Stimulated activated naive CD4-positive, alpha-beta T cell treated with Interleukin-2 at 50 U/mL for 16 hours (primary cell): ENCODE results near the gene SSTR4.
"Not testable (repeated sequence)": the region's sequence is repeated elsewhere in the genome, so short reads cannot be mapped to it uniquely, and the experiment has no call there.

ENCODE experiments used
- DNase-seq: peaks from one replicate; lab custom pipeline; 2025; lab: John Stamatoyannopoulos, UW

Gene SSTR4, protein sequence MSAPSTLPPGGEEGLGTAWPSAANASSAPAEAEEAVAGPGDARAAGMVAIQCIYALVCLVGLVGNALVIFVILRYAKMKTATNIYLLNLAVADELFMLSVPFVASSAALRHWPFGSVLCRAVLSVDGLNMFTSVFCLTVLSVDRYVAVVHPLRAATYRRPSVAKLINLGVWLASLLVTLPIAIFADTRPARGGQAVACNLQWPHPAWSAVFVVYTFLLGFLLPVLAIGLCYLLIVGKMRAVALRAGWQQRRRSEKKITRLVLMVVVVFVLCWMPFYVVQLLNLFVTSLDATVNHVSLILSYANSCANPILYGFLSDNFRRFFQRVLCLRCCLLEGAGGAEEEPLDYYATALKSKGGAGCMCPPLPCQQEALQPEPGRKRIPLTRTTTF

DNA sequence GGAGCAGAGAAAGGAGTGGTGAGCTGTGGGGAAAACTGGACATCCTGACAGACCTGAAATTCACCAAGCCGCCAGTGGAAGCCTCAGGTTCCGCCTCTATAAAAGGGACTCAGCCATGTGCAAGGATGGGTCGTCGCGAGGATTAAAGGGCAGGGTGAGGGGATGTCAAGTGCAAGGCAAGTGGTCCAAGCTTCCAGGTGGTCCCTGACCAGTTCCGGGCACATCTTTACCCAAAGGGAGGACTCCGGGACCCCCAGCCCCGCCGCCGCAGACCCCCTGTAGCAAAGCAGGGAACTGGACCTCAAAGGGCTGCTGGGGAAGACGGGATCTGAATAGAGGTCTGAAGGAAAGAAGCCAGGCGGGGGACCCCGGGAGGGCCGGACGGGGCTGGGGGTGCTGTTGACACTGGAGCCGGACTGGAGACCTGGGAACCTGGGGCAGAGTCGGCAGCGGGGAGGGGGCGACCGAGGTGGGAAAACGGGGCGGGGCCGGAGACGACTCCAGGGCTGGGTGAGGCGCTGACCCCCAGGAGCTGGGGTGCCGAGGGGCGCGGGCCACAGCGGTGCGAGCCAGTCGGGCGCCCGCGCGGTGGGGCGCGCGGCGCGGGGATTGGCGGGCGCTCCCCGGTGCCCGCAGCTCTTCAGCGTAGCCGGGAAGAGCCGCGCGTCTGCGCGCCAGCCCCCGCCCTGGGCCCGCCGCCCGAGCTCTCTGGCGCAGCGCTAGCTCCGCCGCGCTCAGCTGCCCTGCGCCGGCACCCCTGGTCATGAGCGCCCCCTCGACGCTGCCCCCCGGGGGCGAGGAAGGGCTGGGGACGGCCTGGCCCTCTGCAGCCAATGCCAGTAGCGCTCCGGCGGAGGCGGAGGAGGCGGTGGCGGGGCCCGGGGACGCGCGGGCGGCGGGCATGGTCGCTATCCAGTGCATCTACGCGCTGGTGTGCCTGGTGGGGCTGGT is at the start of gene SSTR4:
SSTR4 (plus strand) TSS at position 592 of the 951 bp plus-strand sequence; CDS start at position 764, 172 bp downstream.
- no peak for DNase-seq

DNA sequence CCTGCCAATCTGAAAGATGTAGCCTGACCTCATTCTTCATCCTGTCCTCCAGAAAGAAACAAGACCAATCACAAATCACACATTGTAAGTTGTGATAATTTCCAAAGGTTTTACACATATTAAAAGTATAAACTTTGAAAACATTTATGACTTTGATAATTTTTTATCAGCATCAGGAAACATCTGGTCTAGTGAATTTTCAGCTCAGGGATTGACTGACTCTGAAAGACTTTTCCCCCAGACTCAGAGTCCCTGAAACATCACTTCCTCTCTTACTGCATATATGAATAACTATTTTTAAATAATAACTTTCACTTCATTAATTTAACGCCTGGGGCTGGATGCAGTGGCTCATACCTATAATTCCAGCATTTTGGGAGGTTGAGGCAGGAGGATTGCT is 48.5 kb upstream of the SSTR4 start:
- DNase-seq: no peak

DNA sequence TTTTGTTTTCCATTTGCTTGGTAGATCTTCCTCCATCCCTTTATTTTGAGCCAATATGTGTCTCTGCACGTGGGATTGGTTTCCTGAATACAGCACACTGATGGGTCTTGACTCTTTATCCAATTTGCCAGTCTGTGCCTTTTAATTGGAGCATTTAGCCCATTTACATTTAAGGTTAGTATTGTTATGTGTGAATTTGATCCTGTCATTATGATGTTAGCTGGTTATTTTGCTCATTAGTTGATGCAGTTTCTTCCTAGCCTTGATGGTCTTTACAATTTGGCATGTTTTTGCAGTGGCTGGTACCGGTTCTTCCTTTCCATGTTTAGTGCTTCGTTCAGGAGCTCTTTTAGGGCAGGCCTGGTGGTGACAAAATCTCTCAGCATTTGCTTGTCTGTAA is 43.7 kb upstream of the SSTR4 start:
- DNase-seq: not testable (repeated sequence)

DNA sequence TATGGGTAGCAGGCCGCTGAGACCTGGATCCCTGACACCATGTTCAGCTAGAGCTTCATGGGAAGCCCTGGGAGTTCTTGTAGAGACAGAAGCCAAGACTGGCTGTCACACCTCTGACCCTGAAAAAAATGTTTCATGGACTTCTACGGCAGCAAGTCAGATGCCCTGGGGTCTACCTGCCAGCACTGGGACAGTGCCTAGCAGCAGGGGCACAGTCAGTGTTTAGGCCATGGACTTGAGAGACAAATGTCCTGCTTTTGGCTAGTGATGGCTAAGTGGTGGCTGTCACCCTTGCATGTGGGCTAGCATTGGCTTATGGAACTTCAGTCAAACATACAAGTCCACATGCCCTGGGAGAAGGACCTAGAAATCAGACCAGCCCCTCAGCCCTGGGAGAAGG is 41.3 kb upstream of the SSTR4 start:
- no peak for DNase-seq

DNA sequence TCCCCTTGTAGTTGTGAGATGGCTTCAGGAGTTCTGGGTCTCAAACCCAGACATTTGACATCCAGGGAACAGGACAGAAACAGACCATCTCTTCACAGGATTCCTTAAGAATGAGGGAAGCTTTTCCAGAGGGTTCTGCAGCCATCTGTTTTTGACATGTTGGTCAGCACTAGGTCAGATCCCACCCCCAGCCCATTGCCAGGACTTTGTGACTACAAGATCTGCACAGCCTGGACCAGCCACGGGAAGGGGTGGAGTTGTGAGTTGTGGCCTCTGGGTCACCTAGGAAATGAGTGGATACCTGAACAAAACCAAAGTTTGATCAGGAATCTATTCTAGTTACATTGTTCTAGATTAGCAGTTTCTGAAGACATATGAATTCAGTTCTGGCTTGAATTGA is 39.2 kb upstream of the SSTR4 start:
- no peak for DNase-seq

DNA sequence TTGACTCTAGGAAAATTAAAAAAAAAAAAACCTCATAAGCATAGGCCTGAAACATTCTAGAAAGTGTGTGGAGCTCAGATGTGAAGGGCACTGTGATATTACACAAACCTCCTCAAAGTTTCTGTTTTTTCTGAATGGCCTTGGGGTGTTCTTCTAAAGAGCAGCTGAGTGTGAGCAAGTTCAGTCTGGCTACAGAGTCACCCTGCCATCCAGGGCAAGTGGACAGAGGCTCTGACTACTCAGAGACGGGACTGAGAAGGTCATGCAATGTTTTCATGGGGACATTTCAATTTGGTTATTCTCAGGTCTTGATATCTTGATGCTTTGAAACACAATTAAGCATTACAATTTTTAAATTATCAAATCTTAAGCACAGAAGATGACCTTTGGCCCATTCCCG is 36.6 kb upstream of the SSTR4 start:
- no peak for DNase-seq

DNA sequence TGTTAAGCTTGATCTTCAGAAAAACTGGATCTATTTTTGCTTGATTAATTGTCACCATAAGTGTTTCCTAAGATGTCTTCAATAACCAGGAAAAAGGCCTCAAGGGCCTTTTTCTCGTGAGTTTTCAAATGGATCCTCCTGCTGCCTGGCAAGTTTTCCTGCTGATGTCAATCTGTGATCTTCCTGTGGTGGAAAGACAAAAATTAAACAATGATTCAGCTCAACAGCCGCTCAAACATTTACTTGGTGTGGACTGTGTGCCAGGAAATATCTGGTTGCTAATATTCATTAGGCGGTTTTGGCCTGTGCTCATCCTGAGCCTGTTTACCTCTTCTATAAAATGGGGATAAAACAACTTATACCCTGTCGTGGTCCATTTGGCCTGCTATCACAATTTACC is 35.4 kb upstream of the SSTR4 start:
- no peak for DNase-seq

DNA sequence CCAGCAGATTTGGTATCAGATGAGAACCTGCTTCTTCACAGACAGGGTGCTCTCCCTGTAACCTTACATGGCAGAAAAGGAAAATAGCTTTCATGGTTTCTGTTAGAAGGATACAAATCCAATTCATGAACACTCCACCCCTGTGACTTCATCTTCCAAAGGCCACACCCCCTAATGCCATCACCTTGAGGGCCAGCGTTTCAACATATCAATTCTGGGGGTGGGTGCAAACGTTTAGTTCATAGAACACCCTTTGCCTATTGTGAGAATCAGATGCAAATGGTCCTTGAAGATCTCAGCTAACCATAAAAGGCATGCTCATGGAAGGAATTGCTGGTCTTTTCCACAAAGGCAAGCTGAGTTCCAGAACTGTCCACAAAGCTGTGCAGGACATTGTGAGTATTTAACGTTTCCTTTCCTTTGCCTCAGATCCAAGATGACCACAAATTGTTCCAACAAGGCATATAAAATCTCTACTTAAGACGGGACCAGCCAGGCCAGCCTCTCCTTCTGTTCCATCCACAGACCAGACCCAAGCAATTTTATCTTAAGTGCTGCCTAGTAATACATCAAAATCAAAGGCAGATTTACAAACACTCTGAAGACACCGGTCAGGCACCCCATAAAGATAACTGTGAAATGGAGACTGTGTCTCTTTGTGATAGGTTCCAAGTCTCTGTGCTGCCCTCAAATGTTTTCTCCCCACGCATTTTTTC is 34.7 kb upstream of the SSTR4 start:
- no peak for DNase-seq

DNA sequence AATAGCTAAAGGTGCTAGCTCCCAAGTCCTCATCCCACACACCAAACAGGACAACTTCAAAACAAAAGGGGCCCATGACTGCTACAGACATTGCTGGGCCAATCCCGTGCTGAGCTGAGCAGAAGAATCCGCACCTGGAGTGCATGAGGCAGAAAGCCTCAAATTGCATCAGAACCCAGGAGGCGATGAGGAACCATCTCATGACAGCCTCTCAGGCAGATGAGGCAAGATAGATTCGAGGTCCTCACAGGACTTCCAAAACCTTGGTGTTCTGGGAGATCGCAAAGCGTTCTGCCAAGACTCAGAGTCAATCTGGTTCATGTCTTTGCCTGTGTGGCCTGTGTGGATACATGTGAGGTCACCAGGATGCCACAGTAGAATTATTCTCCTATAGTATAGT is 32.8 kb upstream of the SSTR4 start:
- DNase-seq: no peak

DNA sequence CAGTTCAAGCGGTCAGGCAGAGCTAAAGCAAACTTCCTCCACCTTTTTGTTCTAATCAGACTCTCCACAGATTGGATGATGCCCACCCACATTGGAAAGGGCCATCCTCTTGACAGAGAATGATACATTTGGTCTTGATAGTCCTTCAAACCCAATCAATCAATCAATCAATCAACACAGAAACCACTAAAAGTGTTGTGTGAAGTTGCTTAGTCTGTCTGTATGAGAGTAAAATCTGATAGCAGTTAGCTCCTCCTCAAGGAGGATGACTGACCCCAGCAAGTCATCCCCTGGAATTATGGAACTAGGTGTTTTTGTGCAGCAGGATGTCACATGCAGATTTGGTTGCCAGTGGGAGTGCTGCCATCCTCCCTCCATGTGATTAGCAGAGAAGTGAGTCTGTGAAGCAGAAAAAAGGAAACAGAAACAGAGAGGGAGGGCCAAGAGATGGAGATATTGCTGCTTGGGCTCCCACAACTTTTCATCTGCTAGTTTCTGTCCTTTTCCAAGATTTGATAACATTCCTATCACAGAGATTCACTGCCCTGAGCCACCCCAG is 32.0 kb upstream of the SSTR4 start:
- DNase-seq: no peak

DNA sequence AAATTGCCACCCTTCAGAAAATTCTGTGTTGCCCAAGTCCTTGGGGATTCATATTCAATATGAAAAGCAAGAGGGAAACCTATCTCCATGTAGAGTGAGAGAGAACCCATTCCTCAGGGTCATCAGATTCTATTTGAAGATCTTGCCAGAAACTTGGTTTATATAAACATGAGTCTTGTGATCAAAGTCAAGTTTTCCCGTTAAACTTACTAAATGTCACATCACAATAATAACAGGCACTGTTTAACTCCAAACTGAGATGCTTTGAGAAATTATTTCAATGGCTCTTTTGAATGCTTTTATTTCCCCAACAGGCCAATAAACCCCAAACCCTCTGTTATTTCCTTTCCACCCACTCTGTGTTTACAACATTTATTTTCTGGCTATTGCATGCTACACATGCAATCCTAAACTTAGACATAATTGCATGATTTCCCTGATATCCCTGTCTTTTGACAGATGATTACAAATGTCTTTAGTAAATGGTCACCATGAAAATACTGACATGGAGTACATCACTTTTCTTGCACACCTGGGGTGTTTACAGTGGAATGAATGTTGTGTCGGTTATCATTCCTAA is 31.1 kb upstream of the SSTR4 start:
- no peak for DNase-seq

DNA sequence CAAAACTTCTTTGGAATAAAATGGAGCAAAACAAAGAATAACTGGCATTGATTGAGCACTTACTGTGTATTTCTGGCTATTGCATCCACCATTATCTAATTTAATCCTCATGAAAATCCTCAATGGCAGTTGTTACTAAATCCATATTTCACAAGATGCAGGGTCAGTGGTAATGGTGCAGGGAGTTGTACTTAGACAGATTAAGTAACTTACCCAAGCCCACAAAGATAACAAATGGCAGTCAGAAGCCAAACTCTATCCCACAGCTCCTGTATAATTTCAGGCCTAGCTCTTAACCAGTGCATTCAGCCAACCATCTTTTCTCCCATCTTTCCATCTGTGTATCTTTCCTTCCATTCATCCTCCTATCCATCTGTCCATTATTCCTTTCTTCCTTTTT is 29.3 kb upstream of the SSTR4 start:
- no peak for DNase-seq

DNA sequence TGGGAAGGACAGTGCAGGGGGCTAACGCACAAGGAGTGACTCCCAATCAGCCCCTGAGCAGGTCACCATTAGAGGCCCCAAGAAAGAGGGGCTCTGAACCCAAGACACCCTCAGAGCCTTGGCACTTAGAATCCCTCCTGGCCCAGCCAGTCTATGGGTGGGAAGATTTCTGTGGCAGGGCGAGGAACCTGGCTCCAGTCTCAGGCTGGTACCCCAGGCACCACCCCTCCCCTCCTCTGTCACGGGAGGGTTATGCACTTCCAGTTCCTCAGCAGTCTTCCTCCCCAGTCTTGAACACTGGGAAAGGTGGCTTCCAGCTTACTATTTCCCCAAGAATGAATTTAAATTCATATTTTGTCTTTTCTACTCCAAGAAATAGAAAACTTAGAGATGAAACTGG is 27.6 kb upstream of the SSTR4 start:
- no peak for DNase-seq

DNA sequence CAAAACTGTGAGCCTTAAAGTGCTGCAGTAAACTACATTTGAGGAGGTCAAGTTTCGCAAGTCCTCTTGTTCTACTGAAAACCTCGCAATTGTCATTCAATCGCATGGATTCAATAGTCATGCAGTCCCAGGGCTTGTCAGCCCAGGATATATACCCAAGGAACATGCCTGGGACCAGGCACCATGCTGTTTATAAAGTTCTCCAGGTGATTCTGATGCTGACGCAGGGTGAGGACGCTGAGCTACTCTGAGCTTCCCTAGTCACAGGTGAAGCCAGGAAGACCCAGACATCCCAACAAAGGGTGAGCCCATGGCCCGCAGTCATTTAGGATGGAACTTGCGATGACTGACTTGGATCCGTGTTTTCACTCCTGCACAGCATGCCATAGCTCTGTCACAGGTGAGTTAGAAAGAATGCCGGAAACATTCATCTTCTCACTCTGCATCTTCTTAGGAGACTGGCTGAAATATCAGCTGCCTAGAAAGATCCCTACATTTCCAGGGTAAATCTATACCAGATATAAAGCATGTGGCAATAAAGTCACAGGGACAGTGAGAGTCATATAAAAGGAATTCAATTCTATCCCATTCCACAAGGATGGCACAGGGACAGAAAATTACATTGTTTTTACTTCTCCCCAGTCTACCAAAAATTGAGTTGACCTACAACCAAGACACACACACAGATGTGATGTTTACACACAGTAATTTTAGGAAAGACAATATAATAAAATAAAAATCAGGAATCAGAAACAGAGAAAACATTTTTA is 27.0 kb upstream of the SSTR4 start:
- no peak for DNase-seq

DNA sequence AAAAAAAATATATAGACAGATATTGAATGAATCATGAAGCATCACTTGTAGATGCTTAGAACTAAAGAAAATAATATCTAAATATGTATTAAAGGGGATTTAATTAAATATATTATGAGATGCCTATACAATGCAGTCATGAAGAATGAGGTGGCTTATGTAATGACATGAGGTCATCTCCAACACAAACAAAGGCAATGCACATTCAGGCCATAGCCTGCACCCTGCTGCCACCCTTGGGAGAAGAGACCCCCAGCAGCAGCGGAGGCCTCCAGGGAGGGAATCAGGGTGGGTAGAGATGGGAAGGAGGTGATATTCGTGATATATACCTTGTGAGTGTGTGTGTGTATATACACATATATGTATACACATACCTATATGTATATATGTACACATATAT is 26.4 kb upstream of the SSTR4 start:
- no peak for DNase-seq

DNA sequence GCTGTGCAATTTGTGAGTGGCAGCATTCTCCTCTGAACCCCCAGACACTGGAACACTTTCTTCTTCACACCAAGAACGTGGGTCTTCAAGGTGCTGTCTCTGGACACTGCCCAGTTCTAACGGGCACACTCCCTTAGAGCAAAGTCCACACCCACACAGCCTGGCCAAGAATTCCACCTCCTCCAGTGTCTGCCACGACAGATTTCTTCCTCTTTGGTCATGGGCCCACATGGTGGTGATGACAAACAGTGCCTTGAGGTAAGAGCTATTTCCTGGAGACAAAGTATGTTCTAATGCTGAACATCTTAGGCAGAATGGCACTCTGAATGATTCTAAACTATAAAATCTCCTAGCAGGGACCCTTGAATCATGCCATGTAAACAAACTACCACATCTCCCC is 25.5 kb upstream of the SSTR4 start:
- no peak for DNase-seq

DNA sequence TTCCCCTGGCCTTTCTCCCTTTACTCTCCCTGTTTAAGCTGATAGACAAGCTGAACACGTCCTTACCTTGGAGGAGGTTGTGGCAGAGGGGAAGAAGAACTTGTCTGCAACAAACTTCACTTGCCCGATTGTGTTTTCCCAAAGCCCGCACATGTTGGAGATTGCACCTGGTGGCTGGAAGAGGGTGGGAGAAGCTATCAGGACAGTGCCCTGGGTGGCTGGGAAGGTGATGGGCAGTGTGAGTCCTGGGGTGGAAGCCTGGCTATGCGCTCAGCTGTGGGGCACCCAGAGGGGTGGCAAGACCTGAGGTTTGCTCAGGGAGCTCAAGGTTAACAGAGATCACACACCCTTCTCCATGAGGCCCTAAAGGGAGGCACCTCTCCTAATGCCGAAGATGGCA is 25.0 kb upstream of the SSTR4 start:
- no peak for DNase-seq

DNA sequence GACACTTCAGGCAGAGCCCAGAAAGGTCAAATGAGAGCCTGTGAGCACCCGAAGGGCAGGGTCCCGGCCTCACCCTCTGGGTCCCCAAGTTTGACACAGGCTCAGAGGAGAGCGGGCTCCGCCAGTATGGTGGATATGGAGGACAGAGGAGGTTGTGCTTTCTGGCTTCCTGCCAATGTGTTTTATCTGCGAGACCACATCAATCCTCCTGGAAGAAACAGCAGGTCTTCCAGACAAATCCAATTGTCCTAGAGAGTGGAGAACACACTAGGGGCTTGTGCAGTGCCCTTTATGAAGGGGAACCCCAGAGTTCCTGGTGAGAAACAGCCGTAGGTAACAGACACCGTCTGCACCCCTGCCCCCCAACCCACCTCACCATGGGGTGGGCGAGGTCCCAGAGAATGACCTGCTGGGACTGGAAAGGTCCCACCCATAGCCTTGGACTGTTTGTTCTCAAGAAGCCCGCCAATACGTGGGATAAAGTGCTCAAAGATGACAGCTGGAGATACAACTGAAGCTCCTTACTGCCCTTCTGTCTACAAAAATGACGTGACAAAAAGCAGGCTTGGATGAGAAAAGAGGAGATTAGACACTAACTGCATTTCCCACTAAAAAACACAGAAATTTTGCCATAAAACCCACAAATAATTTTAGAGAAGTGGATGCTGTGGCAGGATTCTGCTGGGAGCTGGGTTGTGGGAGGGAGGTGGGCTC is 23.9 kb upstream of the SSTR4 start:
- DNase-seq: no peak

DNA sequence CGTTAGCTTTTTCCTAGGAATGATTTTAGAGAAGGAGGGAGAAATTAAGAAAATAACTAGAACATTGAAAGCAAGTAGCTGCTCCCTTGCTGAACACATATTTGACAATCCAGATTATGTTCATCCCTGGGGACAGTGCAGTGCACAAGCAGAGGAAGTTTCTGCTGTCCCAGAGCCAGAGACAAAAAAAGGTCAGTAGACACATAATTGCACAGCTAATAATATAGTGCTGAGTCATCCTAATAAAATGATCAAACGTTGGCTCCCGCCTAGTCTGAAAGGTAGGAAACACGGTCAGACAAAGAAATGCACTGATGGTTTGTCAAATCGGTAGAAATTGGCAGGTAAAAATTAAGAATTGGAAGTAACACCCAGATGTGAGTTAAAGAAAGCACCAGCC is 21.7 kb upstream of the SSTR4 start:
- no peak for DNase-seq

DNA sequence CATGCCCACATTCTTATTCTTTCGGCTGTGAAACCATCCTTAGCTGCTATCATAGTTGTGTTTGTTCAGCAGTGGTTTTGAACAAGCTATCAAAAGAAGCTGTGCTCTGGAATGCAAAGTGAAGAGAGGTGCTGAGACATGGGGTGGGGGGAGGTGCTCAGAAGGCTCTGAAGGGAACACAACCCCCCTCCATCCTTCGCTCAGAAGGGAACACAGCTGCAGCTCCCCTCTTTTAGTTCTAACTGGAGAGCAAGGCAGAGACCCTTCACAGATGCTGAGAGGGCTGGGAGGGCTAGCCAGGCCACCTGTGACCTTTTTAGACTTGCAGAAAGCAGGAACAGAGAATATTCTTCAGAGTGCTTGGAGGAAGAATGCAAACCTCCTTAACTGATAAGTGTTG is 17.6 kb upstream of the SSTR4 start:
- no peak for DNase-seq
